Measurements from ENCODE around the gene TCF12.
A peak's percentile ranks its signal among the peaks of the same experiment; 100 is the strongest.

Gene TCF12

DNA sequence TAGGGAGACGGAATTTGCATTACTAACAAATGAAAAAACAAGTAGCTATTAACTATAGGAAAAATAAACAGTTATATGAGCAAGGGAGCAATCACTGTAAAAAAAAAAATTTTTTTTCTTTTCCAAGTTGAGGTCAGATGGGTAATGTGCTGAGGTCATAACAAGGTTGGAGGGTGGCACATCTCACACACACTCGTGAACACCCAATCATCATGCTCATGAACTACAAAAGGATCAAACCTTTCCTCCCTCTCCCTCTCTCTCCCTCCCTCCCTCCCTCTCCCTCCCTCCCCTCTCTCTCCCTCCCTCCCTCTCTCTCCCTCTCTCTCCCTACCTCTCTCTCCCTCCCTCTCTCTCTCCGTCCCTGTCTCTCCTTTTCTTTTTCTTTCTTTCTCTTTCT lies 360.0 kb downstream of the TCF12 start:
- no peak for DNase-seq

DNA sequence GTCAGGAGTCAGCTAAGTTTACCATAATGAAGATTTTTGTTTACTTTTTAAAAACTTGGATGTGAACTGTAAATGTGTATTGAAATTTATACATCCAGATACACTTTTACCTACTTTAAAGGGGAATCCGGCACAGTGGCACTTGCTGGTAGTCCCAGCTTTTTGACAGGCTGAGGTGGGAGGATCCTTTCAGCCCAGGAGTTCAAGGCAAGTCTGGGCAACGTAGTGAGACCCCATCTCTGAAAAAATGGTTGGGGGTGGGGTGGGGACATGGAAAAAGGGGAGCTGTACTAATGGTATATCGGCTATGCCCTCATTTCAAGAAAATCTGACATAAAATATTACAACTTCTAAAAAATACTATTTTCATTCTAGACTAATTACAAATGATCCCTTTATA lies 362.0 kb downstream of the TCF12 start:
- no peak for DNase-seq

DNA sequence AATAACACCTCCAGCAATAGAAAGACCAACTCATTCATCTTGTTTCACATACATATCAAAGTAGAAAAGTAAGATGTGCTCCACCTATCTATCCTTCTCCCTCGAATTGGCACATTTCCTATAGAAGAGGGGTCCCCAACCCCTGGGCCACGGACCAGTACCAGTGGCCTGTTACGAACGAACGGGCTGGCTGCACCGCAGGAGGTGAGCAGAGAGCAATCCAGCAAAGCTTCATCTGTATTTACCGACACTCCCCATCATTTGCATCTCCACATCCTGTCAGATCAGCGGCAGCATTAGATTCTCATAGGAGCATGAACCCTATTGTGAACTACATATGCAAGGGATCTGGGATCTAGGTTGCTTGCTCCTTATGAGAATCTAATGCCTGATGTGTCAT lies 362.9 kb downstream of the TCF12 start:
- no peak for DNase-seq

DNA sequence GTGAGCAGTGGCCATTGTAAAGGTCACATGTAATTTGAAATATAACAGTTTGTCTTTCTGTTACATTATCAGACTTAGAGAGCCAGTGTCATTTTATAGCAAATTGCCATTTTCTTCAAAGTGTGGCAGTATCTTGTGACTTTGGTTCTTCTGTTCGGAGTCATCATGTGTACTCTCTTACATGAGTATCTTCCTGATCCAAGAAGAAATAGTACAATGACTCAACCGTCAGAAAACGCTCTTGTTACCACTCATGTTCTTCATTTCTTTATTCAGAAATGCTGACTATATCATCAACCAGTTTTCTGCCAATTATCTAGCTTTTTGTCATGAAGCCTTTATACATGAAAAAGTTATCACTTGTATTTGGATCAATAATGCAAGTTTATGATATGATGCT lies 364.2 kb downstream of the TCF12 start:
- no peak for DNase-seq

DNA sequence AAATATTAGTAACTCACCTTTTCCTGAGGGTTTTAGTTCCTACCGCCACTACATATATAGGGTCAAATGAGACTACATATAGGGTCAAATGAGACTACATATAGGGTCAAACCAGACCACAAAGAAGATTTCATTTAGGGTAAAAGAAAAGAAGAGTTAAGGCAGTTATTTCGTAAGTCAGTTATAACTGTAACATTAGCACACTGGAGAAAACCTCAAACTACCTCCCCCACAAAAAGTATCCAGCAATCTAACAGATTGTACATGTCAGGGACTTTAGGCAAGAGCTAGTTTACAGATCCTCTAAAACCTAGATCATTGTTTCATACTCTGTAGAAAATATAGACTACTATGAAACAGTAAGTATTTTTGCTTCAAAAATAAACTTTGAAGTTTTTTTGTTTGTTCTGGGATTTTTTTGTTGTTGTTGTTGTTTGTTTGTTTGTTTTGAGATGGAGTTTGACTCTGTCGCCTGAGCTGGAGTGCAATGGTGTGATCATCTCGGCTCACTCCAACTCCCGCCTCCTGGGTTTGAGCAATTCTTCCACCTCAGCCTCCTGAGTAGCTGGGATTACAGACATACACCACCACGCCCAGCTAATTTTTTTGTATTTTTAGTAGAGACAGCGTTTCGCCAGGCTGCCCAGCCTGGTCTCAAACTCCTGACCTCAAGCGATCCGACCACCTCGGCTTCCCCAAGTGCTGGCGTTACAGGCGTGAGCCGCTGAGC lies 365.5 kb downstream of the TCF12 start:
- no peak for DNase-seq

DNA sequence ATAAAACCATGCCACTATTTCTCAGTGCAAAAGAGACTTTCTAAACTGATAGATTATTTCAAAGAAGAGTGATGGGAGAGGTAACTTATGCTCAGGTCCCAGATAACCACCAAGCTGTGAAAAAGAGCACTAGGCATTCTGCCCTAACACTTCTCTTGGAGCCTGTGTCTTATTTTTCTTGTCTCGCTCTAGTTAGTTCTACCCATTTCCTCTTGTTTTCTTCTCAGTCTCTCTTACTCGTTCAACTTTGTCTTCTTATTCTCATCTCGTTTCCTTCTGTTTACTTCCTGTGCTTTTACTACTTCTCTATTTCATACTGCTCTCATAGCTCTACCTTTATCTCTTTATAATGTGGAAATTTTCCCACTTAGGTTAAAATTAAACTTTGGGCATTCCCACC lies 366.1 kb downstream of the TCF12 start:
- no peak for DNase-seq

DNA sequence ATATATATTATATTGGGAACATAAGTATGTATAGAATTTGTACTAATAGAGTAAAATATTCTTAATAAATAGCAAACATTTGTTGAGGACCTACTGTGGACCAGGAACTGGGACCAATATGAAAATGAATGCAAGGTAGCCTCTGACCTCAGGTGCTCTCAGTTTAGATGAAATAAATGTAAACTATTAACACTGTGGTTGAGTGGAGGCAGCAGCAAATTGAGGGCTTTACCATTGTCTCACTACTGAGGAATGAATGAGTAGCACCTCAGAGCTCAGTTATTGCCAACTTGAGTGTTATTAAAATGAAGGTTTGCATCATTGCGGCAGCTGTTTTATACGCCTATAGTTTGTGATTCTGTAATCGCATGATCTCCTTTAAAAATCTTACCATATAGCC lies 366.9 kb downstream of the TCF12 start:
- DNase-seq = no peak

DNA sequence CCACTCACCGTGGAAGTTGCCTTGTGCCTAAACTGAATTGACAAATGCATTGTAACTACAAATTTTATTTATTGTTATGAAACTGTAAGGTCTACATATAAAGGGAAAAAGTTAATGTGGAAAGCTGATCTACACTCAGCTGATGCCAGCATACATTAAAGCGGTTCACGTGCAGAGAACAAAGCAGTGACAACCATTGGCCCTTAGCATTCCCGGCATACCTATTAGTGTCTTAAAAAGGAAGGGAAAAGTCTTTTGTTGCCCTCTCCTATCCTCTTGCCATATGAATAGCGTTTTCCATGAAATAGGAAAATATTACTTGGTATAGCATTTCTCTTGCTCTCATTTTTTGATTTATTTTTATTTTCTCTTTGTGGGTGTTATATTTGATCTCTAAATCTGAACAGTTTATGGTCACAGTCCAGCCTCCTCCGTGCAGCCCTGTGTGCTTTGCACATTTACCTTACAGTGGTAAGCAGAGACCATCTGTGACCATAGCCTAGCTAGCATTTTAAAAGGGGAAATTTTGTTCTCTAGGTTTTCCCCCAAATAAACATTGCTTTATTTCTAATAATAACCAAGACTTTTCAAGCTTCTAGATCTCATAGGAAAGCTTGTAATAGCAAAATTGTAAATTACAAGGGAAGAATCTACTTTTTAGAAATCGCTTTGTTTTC lies 368.1 kb downstream of the TCF12 start:
- no peak for DNase-seq

DNA sequence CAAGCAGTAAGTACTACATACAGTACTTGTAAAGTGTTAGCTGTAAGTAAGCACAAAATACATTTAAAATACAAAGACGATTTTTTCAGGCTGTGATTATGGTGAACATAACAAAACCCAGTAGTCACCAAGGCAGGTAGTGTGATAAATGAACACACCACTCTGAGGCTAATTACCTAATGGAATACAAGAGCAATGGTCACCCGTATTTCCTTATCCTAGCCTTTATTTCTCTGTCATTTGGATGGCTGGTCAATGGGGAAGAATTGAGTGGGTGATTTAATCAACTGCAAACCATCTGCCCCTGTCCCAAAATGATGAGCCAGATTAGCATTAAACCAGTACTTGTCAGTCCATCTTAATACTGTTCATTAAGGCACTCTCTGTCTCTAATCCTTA lies 368.7 kb downstream of the TCF12 start:
- no peak for DNase-seq

DNA sequence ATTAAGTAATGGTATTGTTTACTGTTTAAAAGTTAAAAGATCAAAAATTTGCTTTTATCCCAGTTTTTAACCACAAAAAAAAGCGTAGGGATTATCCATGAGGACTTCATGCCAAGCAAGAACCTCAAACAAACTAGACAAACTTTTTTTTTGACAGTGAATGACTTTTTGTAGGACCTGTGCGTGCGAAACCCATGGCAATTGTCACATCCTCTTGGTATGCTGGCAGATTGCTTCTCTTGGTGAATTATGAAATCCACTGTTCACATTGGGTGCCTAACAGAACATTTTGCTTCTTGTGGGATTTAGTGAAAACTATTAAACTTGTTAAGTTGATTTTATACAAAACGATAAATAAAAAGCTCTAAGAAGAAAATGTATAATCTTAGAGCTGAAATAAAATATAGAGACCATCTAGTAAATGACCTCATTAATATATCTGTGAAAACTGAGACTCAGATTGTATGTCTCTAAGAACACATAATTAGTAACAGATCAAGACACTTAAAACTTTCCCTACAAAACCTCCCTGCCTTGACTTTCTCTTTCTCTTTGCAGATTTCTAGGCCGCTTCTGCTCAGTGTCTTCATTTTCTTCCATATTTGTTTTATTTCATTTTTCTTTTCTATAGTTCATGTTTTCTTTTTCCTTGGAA lies 370.6 kb downstream of the TCF12 start:
- DNase-seq = no peak

DNA sequence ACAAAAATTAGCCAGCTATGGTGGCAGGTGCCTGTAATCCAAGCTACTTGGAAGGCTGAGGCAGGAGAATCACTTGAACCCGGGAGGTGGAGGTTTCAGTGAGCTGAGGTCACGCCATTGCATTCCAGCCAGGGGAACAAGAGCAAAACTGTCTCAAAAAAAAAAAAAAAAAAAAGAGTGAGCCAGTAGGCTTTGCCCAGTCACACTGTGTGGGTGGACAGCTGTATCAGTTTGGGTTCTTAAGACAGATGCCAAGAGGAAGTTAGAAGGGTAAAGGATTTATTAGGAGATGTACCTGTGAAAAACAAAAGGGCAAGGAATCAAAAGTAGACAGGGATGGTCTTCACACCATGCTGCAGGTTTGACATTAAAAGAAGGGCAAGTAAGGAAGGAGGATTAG lies 371.7 kb downstream of the TCF12 start:
- DNase-seq = no peak

DNA sequence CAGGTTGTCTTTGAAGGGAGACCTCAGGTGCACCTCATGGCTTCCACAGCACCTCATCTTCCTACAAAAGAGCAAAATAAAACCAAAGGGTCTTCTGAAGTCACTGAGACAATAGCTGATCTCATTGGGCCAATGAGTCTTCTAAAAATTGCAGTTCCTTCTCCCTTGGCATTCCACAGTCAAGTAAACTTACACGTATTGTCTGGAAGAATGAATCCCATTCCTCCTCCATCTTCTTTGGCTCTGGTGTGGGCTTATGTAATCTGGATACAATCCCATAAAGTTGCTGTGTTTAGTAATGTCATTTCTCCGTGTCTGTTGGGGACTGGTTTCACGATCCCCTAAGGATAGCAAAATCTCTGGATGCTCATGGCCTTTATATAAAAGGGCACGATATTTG lies 372.4 kb downstream of the TCF12 start:
- DNase-seq = no peak

DNA sequence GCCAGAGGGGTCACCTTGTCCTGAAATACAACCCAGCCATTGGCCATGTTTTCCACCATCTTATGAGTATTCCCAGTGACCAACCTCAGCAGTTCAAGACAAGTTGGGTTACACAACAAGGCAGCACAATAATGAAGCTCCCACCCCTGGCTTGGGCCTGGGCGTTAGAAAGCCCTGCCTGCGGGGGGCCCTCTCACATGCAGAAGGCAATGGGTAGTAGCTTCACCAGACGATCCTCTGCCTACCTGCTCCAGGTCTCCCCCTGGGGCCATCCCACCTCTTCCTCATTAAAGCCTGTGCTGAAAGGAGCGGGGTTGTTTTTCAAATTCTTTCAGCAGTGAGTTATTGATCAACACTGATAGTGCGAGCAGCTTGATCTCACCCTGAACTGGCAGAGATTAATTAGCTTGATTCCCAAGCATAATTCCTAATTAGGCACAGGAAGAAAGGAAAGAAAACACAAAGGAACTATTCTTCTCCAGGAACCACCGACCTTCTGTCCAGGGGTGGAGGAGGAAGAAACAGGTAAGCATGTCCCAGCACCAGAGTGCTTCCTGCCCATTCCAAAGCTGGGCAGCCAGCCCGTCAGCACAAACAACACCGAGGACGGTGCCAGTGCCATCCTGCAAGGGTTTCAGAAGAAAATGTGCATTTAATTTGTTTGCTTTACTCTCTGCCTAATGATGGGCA lies 378.2 kb downstream of the TCF12 start:
- no peak for DNase-seq

DNA sequence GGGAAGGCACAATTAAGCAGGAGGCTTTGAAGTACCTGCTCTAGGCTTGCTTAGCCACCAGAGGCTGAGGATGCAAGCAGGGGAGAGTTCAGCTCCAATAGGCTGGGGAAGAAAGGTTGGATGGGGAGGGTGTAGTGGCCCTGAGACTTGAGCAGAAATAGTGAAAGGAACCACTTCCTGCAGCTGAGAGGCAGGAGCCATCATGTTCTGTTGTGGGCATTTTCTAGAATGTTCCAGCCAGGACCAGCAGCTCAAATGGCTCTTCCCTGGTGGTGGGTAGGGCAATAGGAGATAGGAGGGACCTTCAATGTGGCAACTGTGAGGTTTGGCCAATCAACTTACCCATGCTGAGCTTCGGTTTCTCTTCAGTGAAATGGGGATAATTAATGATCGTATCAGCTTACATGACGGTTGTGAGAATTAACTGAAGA lies 378.7 kb downstream of the TCF12 start:
- no peak for DNase-seq

DNA sequence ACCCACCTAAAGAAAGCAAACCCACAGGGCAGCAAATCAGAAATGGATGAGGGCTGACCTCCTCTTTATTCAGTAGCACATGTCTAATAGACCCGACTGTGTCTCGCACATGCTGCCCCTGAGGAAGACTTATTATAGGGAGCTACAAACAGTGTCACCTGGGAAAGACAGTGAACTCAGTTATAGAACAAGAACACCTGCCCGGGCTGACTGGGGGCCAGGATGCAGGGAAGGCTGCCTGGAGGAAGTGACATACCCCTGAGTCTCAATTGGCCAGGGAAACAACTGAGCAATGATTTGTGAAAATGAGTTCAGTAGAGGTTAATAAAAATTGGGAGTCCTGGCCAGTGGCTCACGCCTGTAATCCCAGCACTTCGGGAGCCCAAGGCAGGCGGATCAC lies 379.2 kb downstream of the TCF12 start:
- no peak for DNase-seq

DNA sequence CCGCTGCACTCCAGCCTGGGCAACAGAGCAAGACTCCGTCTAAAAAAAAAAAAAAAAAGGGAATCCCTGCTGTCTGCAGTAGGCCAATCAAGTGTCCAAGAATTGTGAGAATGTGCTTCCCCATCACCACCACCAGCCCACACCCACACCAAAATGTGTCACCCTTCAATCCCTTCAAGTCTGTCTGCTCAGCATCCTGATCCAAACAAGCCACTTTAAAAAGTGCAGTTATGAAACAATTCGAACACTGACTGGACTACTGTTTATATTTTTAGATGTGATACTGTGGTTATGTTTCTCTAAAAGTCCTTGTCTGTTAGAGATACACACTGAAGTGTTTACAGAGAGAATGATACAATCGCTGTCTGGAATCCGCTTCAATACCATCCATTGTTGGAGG lies 379.8 kb downstream of the TCF12 start:
- DNase-seq = no peak

DNA sequence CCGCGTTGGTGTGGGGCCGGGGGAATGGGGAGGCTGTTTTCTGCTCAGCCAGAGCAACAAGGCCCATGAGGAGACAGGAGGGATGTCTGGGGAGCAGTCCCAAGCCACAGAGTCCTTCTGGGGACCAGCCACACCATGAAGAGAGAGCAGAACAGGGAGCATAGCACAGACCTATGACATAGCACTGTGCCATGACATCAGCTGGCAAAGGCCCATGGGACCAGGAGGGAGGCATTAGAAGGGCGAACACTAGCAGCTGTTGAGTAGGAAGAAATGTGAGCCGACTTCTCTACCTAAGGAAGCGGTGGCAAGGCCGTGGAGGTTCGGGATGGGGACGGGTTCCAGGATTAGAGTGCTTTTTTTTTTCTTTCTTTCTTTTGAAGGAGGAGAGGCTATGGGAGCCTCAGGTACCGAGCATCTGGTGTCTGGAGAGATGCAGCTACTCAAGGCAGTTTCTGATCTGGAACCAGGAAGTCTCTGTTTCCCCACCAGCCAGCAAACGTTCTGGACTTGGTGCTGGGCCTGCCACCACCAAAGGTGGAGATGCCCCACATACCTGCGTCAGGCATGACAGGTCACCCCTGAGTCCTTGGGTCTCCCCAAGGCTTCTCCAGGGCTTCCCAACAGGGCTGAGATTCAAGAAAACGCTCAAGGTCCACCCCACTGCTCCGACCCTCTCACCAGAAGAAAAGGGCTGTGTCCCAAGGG lies 380.6 kb downstream of the TCF12 start:
- no peak for DNase-seq

DNA sequence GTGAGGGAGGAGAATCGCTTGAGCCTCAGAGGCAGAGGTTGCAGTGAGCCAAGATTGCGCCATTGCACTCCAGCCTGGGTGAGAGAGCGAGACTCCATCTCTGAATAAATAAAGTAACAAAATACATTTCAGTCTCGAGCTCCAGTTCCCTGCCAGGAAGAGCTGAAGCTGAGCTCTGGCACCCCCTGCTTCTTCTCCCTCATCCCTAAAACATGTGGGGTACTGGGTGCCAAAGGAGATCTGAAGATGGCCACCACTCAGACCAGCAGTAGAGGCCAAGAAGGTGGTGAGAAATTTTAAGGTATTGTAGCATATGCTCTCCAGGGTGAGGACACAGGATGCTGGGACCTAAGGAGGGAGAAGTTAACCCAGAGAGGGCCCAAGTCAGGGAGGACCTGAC lies 382.9 kb downstream of the TCF12 start:
- DNase-seq = no peak

DNA sequence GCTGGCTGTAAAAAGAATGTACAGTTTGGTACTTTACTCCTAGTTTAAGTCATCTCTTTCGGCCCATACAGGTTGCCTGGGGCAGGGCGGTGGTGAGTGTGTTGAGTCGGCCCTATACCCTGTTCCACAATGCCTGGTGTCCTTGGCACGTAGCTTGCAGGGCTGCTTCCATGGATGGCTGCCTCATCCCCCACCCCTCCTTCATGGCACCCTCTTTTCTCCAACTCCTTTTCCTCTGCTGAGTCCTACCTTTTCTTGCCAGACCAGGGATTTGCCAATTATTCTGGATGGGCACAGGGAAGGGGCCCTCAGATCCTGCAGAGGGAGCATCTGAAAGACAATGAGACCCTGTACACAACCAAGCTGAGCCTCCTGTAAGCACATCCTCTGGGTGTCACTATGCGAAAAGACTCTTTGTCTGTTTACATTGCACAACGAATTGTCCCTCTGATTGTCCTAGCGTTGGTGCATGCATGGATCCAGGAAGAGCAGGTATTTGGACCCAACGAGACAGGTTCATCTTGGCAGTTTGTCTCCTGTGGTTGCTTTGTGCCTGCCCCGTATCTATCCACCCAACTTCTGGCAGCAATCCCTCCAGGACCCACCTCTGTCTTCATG lies 384.3 kb downstream of the TCF12 start:
- DNase-seq = no peak

DNA sequence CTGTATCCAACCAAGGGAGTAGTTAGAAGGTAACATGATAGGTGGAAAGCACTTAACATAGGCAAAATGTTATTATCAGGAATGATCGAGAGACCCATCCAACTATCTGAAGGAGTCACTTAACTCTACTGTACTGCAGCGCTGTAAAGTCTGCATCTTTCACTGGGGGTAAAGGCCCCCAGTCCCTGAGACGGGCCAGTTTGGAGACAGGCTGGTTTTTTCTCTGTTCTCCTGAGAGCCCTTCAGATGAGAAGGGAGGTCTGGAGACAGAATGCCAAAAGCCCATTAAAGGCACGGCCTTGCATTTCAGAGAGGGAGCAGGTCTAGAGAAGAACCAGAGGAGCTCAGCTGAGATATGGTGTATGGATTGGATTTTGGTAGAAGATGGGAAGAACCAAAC lies 386.6 kb downstream of the TCF12 start:
- DNase-seq = no peak

DNA sequence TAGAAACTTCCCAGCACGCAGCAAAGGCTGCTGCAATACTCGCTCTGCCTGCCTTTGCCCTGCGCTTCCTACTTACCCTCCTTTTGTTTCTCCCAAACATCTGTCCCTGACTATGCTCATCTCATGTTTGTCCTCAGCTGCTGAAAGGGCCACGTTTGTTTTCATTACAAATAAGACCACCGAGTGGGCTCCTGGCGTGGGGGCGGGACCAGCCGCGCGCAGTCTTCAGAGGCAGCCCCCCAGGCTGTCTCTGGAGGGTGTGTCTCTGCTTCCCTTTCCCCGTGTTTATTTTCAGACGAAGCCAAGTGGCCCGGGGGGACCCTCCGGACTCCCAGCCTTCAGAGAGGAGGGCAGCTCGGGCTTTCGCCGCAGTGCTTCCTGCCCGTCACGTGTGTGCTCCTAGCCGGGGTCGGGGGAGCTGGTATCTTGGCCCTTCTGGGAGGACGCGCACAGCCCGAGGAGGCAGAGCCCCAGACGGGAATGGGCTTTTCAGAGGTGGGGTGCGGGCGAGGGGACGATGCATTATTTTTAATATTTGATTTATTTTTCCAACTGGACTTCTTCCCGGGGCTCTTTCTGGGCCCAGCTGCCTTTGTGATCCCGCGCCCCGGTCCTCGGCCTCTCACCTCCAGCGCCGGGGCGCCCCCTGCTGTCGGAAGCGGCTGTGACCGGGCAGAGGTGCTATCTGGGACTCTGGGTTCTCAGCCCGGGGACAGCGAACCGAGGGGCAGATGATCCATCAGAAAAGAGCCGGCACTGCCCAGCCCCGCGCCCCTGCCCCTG lies 387.9 kb downstream of the TCF12 start:
- peak; percentile 61 to 83 for DNase-seq

DNA sequence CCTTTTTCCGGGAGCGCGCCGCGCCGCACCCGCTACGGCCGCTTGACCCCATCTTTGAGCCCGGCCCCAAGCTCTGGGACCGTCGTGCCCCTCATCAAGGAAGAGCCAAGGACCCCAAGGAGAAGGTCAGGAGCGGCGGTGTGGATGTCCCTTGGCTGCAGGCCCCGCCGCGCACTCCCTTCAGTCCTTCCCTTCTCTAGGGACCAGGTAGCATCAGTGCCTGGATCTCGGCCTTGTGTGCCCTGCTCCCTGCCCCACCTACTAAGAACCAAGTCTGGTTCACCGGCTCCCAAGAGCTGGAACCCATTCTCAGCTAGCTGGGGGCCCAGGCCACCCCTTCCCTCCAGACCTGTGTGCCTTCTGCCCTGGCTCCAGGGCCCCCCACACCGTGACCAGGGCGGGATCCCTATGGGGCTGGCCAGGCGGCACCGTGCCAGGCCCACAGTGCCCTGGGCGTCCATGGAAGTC lies 388.5 kb downstream of the TCF12 start:
- no peak for DNase-seq

Measured in SHP77 (cell line).